HL-60/S4 (cell line): Measurements from ENCODE around the gene RBM38.

ENCODE experiments used
- in situ Hi-C: fragments of 300-500 bp; cut with MboI; formaldehyde crosslinking; loops from 2 replicates; pipeline ENCODE4 v1.14.3; 2022; ENCODE audit warnings: low sequenced_read_pairs

RBM38 gene

DNA sequence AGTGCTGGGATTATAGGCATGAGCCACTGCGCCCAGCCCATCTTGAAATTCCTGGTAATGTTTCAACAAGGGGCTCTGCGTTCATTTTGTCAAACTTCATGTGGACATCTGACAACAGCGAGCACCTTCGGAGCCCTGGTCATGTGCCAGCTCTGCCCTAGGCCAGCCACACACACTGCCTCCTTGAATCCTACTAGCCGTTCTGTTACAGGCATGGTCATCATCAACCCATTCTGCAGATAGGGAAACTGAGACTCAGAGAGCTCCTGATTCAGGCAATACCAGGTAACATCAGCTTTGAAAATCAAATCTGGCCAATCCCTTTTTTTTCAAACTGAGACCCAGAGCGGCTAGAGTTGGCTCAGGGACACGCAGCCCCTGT lies 41.3 kb downstream of the RBM38 start:
- in situ Hi-C loops, result no loop called here

DNA sequence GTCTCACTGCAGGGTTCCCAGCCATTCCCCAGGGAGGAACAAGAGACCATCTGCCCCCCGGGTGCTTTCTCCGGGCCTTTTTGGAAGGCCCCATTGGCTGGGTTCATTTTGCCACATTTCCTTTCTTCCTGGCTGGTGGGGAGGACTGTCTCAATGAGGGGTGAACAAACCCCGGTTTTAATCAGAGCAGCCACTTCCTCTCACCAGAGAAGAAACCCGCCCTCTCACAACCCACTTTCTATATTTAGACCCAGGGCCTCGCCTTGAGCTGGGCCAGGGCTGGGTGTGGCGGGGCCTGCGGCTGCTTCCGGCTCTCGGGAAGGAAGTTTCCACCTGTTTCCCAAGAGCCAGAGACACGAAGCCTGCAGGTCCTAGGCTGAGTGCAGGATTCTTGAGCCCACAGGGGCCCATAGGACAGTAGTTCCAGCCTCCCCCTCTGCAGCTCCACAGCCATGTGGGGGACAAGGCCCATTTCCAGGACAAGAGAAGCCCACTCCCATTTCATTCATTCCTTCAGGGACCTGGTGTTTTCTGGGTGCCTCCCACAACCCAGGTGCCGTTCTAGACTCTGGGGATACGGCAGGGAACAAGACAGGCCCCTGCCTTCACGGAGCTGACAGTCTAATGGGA lies 41.8 kb downstream of the RBM38 start:
- in situ Hi-C loops, result no loop called here

DNA sequence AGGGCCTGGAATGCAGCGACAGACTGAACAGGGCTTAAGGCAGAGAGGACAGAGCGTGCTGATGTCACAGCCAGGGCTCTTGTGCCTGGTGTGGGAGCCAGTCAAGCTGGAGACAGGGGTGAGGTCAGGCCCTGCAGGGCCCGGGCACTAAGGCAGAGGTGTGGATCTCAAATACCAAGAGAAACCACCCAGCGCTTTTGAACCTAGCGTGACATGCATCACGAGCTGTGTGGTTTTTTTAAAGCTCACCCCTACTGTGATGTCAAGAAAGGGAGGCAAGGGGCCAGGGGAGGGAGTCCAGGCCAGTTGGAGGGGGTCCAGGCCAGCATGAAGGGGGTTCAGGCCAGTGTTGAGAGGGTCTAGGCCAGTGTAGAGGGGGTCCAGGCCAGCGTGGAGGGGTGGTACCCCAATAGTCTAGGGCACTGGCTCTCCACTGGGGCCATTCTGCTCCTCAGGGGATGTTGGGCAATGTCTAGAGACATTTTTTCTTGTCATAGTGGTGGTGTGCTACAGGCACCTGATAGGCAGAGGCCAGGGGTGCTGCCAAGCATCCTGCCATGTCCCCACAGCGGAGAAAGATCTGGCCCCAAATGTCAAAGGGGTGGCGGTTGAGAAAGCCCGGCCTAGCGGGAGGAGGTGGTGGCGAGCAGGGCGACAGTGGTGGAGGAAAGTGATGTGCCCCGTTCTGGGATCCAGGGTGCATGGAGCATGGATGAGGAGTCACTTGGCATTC lies 42.6 kb downstream of the RBM38 start:
- in situ Hi-C loops, result no loop called here

DNA sequence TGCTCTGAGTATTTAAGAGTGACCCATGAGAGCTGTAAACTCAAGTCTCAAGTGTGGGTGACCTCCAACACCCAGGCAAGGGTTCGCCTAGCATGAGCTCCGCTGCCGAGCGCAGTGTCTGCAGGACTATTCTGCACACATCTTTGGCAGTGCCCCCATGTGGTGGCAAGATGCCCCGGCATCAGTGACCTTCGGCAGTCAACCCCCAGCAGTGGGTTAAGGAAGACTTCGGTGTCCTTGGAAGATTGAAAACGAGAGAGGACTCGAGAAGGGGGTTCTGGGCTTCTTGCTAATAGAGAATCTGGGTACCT lies 43.1 kb downstream of the RBM38 start:
- in situ Hi-C loops, result no loop called here

DNA sequence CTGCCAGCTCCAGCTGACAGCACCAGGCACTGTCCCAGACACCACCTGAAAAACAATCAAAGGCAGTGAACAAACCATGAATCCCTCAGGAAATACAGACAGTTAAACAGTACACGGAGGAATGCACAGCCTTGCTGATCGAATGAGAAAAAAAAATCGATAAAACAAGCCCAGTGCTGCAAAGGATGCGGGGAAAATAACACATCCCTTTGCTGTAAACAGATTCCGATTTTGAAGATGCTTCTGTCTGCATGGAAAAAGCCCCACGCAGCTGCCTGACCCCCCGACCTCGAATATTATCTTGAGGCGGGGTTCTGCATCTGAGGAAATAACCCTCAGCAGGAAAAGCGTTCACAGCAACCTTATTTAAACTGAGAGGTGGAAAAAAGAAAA lies 43.9 kb downstream of the RBM38 start:
- in situ Hi-C loops, result no loop called here

DNA sequence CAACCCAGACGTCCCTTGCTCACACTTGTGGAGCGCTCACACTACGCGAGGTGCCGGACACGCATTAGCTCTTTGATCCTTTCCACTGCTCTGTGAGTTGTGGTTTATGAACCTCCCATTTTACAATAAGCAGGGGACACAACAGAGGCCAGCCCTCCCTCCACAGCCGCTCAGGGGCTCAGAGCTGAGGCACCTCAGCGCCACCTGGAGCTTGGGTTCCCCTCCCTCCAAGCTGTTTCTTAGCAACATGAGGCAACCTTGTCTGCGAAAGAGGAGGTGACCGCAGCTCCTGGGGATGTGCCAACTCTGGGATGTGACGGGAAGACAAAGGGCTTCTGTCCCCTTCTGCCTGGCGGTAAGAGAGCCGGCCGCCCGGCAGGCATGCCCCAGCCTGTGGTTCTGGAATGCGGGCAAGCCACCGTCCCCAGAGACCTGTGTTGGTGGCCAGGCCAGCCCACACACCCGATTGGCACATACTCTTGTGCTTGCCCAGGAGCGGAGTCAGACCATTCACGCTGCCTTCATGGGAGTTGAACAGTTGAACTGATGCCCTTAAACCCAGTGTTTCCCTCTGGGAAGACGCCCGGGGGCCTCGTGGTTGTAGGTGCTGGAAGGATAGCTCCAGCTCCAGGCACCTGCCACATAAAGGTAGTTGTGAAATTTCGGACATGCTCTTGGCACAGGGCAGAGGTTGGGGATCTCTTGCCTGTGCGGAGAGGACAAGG lies 44.5 kb downstream of the RBM38 start:
- in situ Hi-C loops, result no loop called here

DNA sequence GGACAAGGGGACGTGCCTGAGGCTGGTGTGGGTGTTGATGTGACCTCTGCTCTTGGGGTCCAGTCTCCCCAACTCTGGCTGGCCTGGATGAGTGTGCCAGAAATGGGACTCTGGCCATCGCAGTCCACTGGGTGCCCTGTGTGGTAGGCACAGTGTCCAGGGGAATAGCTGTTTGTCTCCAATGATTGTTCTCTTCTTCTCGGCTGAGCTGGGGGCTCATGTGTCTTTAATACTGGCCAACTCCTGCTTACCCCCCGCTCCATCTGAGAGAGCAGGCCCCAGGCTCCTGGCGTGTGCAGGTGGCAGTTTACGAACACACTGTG lies 45.0 kb downstream of the RBM38 start:
- in situ Hi-C loops, result no loop called here

DNA sequence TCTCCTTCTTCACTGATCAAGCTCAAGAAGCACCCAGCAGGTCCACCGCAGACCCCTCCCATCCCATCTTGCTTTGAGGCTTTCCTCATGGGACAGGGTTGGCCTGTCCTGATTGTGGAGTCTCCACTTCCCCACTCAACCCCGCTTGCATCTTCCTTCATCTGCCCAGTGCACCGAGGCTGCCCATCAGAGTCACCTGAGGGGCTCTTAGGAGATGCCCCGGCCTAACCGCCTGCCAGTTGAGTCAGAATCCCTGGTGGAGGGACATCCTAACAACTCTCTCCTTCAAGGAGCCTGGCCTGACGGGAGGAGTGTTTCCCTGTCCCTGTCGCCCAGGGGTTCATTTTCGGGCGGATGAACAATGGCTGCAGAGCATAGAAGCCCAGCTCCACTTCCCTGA lies 46.1 kb downstream of the RBM38 start:
- in situ Hi-C loops, result no loop called here

DNA sequence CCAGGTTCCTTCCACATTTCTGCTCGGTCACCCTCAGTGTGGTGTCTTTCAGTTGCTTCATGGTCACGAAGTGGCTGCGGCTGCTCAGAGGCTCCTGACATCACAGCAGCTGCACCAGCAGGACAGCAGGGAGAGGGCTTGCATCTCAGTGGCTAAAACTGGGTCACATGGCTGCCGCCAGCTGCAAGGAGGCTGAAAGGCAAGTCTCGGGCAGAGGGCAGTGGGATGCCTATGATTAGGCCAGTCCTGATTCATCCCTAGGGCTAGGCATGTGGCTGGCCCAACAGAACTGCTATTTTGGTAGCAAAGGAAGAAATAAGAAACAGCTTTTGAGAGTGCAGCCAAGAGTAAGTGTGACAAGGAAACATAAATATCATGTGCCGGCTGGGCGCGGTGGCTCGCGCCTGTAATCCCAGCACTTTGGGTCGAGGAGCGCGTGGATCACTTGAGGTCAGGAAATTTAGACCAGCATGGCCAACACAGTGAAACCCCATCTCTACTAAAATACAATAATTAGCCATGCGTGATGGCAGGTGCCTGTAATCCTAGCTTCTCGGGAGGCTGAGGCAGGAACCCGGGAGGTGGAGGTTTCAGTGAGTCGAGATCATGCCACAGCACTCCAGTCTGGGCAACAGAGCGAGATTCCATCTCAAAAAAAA lies 46.6 kb downstream of the RBM38 start:
- in situ Hi-C loops, result no loop called here

DNA sequence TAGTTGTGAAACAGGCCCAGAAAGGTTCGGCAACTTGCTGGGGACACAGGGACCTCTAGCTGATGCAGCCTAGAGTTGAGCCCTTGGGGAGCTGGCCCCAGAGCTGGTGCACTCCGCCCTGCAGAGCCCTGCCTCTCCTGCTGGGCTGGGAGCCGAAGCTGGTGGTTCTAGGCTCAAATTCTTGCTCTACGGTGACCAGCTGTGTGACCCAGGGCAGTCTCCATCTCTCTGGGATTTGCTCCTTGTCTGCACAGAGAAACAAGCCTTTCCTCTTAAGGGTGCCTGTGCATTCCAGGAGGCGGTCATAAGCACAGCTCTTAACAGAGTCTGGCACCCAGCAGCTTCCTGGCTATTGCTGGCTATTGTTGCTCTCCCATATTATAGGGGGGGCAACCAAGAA lies 47.4 kb downstream of the RBM38 start:
- in situ Hi-C loops, result no loop called here

DNA sequence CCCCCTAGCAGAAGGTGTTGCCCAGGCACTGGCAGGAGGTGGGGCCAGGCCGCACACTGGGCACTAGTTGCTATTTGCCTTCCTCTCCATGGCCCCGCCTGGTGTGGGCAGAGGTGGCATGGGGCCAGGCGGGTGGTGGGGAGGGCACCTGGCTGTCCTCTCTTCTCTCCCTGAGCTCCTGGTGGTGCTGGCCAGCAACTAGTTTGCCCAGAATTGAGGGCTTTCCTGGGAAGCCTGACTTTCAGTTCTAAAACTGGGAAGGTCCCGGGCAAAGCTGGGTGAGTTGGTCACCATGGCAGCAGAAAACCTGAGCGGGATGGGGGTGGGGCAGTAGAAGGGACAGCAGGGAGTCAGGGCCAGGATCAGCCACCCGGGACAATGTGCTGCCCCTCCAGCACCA lies 48.2 kb downstream of the RBM38 start:
- in situ Hi-C loops, result no loop called here

DNA sequence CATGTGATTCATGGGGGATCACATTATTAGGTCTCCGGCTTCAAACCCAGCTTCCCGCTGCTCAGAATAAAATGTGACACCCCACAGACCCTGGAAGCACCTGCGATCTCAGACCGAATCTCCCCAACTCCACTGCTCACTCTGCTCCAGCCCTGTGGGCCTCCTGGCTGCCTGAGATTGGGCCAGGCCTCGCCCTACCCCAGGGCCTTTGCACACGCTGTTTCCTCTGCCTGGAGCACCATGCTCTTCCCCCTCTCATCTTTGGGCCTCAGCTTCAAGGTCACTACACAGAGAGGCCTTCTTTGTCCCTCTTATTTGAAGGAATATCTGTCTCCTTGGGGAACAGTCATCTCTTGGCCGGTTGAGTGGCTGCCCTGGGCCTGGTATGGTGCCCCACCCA lies 48.8 kb downstream of the RBM38 start:
- in situ Hi-C loops, result no loop called here

DNA sequence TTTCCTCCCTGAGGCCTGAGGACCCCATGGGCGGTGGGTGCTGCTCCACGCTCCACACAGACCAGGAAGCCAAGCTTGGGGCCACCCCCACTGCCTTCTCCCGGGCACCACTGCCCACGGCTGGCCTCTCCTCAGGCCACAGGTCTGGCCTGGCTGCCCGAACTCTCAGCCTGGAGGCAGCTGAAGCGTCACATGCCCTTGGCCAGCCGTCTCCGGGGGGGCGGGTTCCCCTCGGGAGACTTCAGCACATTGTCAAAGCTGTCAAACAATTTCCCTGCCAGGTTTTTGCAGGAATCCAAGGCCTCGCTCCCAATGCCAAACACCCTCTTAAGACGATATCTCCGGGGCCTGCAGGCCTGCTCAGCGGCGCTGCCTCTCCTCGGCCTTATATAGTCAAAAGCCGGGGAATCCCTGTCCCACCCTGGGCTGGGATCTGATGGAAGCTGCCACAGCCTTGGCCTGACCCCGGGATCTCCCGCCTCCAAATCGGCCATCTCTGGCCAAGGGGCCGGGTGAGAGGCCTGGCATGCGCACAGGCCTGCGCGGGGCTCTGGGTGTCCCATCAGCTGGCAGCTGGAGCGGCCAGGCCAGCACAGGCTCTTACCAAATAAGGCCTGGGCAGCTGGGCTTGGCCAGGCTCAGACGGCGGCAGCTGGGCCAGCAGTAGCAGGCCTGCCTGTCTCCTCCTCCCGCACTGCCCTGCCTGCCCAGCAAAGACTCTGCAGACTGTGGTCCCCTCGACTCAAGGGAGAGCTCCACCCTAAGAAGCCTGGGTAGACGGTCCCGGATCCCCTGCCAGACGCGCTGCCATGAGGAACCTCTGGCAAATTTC lies 49.7 kb downstream of the RBM38 start:
- in situ Hi-C loops, result no loop called here

DNA sequence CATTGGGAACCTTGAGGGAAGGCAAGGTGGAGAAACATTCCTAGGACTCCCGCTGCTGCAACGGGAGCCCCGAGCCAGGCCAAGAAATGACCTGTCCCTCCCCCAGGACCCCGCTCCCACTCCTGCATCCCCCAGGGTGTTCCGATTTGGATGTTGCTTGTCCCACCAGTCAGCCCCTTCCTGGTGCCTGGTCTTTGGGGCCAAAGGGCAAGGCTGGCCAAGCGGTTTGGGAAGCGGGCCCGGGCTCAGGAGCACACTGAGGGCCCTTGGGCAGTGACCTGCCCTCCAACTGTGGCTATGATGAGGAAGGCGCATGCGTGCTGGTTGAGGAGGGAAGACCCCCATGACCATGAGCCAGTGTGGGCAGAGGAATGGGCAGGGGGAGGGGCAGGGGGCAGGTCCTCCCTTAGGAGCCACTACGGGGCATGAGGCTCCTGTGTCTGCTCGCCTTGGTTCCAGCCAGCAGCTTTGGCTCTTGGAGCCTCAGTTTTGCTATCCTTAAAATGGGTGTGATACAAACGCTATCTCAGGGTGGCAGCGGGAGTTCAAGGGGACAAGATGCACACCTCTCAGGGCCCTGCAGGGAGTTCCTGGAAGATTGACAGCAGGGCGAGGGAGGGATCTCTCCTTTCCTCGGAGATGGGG lies 50.4 kb downstream of the RBM38 start:
- in situ Hi-C loops, result no loop called here

DNA sequence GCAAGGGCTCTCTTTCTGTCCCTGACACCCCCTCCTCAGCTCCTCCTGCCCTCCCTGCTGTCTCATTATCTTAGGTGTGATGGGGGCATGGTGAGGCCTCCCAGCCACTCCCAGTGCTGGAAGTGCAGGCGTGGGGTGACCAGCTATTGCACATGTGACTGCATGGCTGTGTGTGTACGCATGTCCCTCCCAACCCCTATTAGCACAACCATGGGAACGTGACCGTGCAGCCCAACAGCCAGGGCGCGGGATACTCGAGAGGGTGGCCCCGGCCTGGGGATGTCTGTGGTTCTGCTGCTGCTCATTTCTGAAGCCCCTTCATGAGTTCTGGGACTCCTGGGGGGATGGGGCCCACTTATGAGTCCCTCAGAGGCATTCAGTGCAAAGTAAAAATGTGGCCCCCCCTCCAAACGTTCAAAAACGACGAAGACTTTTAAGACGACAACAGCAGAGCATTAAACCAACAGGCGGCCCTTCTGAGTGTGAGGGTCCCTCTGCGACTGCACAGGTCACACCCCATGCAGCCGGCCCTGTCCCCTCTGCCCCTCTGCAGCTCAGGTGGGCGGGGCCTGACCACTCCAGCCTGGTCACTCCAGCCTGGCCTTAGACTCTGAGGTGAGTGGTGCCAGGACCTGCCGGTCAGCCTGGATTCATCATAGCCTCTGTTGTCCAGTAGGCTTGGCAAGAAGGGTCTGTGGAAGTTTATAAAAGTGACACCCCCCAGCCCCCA lies 51.1 kb downstream of the RBM38 start:
- in situ Hi-C loops, result no loop called here

DNA sequence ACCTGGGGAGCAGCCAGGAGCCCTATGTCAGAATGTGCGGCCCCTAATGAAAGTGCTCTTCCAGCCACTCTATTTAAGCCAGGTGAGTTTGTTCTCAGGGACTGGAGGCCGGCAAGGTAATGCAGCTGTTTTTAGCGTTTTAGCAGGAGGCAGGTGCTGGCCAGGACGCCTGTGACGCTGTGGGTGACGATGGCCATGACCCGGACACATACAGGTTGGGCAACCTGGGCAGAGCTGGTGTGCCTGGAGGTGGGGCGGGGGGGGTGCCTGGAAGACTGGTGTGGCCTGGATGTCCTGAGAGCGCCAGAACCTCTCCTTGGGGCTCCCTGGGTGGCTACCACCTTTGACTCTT lies 51.7 kb downstream of the RBM38 start:
- in situ Hi-C loops, result no loop called here

DNA sequence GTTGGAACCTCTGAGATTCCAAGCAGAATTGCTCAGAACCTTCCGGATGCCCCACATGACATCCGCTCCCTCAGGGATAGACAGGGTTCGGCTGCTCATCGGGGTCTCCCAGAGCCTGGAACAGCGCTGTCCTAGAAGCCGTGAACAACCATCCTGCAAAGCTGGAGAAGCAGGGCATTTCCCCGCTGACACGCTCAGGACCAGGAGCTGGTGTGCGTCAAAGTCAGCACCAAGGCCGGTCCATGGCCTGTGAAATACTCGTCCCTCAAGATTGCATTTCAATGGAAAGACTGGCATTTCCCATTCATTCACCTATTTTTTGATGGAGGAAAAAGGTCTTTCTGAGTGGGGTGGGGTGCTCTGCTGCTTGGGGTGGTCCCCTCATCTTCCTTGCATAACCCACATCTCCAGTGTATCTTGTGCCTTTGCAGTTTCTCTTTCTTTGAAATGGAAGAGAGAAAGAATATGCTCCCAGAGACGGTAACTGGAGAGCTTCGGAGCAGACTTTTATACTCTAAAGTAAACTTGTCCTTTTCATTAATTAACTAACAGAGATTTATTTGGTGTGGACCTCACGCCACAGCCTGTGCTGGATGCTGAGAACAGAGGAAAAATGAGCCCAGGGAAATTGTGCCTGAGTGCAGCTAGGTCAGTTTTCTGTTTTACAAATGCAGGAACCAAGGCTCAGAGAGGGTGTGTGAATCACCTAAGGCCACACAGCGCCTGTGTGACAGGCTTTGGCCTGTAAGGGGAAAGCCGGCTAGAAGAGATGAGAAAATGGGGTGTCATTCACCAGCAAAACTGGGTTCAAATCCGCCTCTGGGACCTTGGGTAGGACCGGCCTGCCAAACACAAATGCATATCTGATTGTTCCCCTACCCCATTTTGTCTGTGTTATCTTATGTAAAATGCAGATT lies 52.4 kb downstream of the RBM38 start:
- in situ Hi-C loops, result no loop called here

DNA sequence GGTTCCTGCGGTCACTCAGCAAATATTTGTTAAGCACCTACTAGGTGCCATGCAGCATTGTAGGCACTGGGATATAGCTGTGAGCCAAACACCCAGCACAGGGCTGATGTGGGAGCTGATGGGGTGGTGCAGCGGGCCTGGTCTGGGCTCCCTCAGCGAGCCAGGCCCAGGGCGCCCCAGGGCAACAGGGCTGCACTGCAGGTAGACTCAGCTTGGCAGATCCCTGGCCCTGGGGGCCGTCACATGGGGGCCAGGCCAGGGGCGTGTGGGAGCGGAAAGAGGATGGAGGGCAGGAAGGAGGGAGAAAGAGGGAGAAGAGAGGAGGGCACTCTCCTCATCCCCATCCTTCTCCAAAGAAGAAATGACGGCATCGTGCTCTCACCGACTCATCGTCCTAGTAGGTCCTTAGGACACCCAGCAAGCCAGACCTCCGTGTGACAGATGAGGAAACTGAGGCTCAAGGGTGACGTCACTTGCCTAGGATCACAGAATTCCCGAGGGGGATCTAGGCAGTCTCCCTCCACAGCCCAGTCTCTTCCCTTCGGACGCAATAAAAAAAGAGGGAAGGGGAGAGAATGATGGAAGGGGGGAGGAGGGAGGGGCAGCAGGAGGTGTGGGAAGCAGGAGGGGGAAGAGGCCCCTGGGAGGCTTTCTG lies 53.3 kb downstream of the RBM38 start:
- in situ Hi-C loops, result no loop called here

DNA sequence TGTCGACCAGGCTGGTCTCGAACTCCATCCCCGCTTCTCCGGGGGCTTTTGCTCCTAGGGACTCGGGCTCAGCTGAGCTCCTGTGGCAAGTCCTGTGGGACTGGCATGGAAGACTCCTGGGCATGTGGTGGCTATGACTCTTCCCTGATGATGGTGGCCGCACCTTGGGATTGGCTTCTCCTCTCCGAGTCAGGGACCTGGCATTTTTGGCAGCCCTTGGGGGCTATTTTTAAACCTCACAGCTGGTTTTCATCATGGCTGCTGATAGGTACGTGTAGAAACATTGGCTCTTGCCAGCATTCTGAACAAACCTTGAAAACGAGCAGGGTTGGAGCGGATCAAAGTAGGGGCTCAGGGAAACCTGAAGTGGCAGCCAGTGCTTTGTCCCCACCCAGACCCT lies 54.1 kb downstream of the RBM38 start:
- in situ Hi-C loops, result no loop called here
